Measurements from ENCODE around the gene IL1RAPL1.
A peak's percentile ranks its signal among the peaks of the same experiment; 100 is the strongest.
"Not testable (repeated sequence)": the region's sequence is repeated elsewhere in the genome, so short reads cannot be mapped to it uniquely, and the experiment has no call there.

The IL1RAPL1 gene

DNA sequence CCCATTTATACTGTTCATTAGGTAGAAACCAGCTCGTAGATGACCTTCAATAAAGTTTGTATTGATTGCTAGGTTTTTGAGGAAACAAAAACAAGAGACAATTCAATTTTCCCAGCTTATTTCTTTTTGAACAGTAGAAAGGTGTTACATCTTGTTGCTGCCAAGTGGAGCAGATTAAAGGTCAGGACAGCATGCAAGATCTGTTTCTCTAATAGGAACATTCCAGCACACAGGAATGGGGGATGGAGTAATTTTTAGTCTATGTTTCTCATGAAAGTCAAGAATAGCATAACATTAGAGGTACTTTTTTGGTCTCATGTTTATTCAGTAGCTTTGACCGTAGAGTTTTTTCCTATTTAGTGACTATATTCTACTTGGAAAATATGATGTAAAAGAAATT lies 132.4 kb downstream of the IL1RAPL1 start:
- no peak overlapping the region for H3K27ac Mint-ChIP-seq
- no peaks in the 10 kb centered on the region for H3K4me1 Mint-ChIP-seq
- no peak for DNase-seq
- H3K4me3 Mint-ChIP-seq = no peak overlapping the region
- H3K9me3 Mint-ChIP-seq = peaks cover 17% of the 10 kb centered on the region
- peaks cover 2% of the 10 kb centered on the region for H3K27me3 Mint-ChIP-seq (ENCODE audit: low read depth, poor library complexity)
- no peaks in the 10 kb centered on the region for H3K36me3 Mint-ChIP-seq (ENCODE audit: low read depth)
- TF ChIP-seq CTCF (IDR thresholded peaks at IDR 0.05) = no peak

- DNase-seq = no peak
- Mint-ChIP-seq H3K4me3 (no peak overlapping the region), H3K27ac (no peak overlapping the region), H3K36me3 (ENCODE audit: low read depth) (no peaks in the 10 kb centered on the region), H3K27me3 (ENCODE audit: low read depth, poor library complexity) (no peaks in the 10 kb centered on the region), H3K9me3 (no peaks in the 10 kb centered on the region), H3K4me1 (peaks cover 10% of the 10 kb centered on the region)
- no peak for TF ChIP-seq CTCF (IDR thresholded peaks at IDR 0.05)
Measured at GRCh38 chrX:28752330-28752729, 165.1 kb downstream of the IL1RAPL1 start.

- no peaks in the 10 kb centered on the region for H3K36me3 Mint-ChIP-seq (ENCODE audit: low read depth)
- TF ChIP-seq CTCF (IDR thresholded peaks at IDR 0.05) = no peak
- no peaks in the 10 kb centered on the region for H3K27me3 Mint-ChIP-seq (ENCODE audit: low read depth, poor library complexity)
- H3K27ac Mint-ChIP-seq = peak overlapping the region; percentile 1
- H3K9me3 Mint-ChIP-seq = no peaks in the 10 kb centered on the region
- no peak overlapping the region for H3K4me3 Mint-ChIP-seq
- peaks cover 10% of the 10 kb centered on the region for H3K4me1 Mint-ChIP-seq
- DNase-seq = no peak
Measured at GRCh38 chrX:28756175-28756574, 168.9 kb downstream of the IL1RAPL1 start.

- no peaks in the 10 kb centered on the region for H3K27me3 Mint-ChIP-seq (ENCODE audit: low read depth, poor library complexity)
- peaks cover 10% of the 10 kb centered on the region for H3K4me1 Mint-ChIP-seq
- DNase-seq = no peak
- H3K36me3 Mint-ChIP-seq (ENCODE audit: low read depth) = no peaks in the 10 kb centered on the region
- H3K27ac Mint-ChIP-seq = no peak overlapping the region
- H3K4me3 Mint-ChIP-seq = no peak overlapping the region
- H3K9me3 Mint-ChIP-seq = no peaks in the 10 kb centered on the region
- no peak for TF ChIP-seq CTCF (IDR thresholded peaks at IDR 0.05)
Measured at GRCh38 chrX:28756647-28757046, 169.4 kb downstream of the IL1RAPL1 start.

DNA sequence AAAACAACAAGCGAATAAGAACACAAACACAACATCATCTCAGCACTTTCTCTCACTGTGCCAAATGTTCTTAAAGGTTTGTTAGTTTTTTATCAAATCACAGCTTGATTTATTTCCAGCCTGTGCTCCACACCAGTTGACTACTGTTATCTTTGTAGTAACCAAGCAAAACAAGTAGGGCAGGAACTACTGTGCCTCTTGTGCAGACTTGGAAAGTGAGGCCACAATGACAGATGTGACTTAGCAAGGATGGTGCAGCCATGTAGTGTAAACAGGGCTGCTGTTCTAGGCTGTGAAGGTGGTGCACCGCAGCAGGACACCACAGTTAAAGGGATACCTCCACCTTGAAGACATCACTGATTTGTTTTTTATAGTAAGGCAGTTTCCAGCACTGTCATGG lies 170.0 kb downstream of the IL1RAPL1 start:
- Mint-ChIP-seq H3K27ac (peak overlapping the region; percentile 41), H3K27me3 (ENCODE audit: low read depth, poor library complexity) (no peaks in the 10 kb centered on the region), H3K9me3 (no peaks in the 10 kb centered on the region), H3K4me1 (peaks cover 10% of the 10 kb centered on the region), H3K36me3 (ENCODE audit: low read depth) (no peaks in the 10 kb centered on the region), H3K4me3 (no peak overlapping the region)
- no peak for DNase-seq
- TF ChIP-seq CTCF (IDR thresholded peaks at IDR 0.05) = no peak

DNA sequence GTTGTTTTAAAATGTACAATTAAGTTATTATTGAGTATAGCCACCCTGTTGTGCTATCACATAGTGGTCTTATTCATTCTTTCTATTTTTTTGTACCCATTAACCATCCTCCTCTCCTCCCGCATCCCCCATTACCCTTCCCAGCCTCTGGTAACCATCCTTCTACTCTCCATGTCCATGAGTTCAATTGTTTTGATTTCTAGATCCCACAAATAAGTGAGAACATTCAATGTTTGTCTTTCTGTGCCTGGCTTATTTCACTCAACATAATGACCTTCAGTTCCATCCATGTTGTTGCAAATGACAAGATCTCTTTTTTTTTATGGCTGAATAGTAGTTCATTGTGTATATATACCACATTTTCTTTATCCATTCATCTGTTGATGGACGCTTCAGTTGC lies 179.3 kb downstream of the IL1RAPL1 start:
- H3K9me3 Mint-ChIP-seq; DNase-seq; H3K36me3 Mint-ChIP-seq (ENCODE audit: low read depth); H3K4me3 Mint-ChIP-seq; H3K27ac Mint-ChIP-seq; H3K4me1 Mint-ChIP-seq; H3K27me3 Mint-ChIP-seq (ENCODE audit: low read depth, poor library complexity): not testable (repeated sequence)
